ENCODE results near the gene EIF3J.

DNA sequence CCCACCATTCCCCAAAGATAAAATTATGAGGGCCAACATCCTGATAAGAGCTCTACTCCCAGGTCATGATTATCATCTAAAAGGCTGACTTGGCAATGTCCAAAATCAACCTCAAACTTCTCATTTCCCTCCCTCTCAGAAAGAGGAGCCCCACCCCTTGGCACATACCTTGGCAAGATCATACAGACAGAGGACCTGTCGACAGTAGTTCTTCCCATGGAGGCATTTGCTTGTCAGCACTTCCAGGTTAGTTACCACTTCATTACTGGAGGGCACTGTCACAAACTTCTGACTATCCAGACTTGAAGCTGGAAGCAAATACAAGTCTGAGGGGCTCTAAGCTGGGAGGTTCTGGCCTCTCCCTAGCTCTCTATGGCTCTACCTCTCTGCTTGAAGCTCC lies 37.8 kb downstream of the EIF3J start:
- TF ChIP-seq, protein P1, sequence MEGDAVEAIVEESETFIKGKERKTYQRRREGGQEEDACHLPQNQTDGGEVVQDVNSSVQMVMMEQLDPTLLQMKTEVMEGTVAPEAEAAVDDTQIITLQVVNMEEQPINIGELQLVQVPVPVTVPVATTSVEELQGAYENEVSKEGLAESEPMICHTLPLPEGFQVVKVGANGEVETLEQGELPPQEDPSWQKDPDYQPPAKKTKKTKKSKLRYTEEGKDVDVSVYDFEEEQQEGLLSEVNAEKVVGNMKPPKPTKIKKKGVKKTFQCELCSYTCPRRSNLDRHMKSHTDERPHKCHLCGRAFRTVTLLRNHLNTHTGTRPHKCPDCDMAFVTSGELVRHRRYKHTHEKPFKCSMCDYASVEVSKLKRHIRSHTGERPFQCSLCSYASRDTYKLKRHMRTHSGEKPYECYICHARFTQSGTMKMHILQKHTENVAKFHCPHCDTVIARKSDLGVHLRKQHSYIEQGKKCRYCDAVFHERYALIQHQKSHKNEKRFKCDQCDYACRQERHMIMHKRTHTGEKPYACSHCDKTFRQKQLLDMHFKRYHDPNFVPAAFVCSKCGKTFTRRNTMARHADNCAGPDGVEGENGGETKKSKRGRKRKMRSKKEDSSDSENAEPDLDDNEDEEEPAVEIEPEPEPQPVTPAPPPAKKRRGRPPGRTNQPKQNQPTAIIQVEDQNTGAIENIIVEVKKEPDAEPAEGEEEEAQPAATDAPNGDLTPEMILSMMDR (IDR thresholded peaks at IDR 0.05 in 8 of 11, conservative IDR thresholded peaks at IDR 0.05 in 3 of 11): no peak
- TF ChIP-seq POLR2A (IDR thresholded peaks at IDR 0.05): no peak
